Skeletal muscle tissue (tissue), 4 donors: ENCODE data around the gene FZR1. TPM values are rescaled to one million over a fixed set of nuclear protein-coding genes. Genes with fewer than 3 reads are reported as not detected.
"Not testable (repeated sequence)": the region's sequence is repeated elsewhere in the genome, so short reads cannot be mapped to it uniquely, and the experiment has no call there.

Experiments
- H3K27ac ChIP-seq: one replicate; pipeline ENCODE4 v1.7.0; 2013; ENCODE audit warnings: mild to moderate bottlenecking, low read depth, low read length, inconsistent platforms
- H3K27me3 ChIP-seq, 3 donors: one replicate each; pipeline ENCODE4 v1.7.0; 2013; ENCODE audit warnings: low read length in 3 of 3; ENCODE audit not compliant: control insufficient read depth in 3 of 3, insufficient read depth in 3 of 3
- H3K36me3 ChIP-seq, 3 donors: one replicate each; pipeline ENCODE4 v1.7.0; 2013; ENCODE audit warnings: low read length in 3 of 3; ENCODE audit not compliant: control insufficient read depth in 3 of 3, insufficient read depth in 3 of 3
- H3K4me1 ChIP-seq, 3 donors: one replicate each; pipeline ENCODE4 v1.7.0; 2013; ENCODE audit warnings: low read length in 3 of 3, mild to moderate bottlenecking in 3 of 3; ENCODE audit not compliant: control insufficient read depth in 3 of 3, insufficient read depth in 3 of 3
- H3K4me3 ChIP-seq, 3 donors: one replicate each; pipeline ENCODE4 v1.7.0; 2013; ENCODE audit warnings: low read length in 3 of 3
- H3K9ac ChIP-seq, 3 donors: one replicate each; pipeline ENCODE4 v1.7.0; 2013; ENCODE audit warnings: low read length in 3 of 3, mild to moderate bottlenecking in 3 of 3, moderate library complexity in 2 of 3, low read depth in 1 of 3
- H3K9me3 ChIP-seq, 3 donors: one replicate each; pipeline ENCODE4 v1.7.0; 2013; ENCODE audit warnings: low read length in 3 of 3; ENCODE audit not compliant: control insufficient read depth in 3 of 3
- total RNA-seq: library from RNA; depleted of rRNA; stranded (reverse); fragments of >200 nt; gene quantifications from one replicate; pipeline ENCODE4 v1.2.3, GENCODE V29; 2014
- donor health status: Osteomylitis.

The FZR1 gene
- total RNA-seq, 1 donor from 2014 or later: 14.6 TPM

DNA sequence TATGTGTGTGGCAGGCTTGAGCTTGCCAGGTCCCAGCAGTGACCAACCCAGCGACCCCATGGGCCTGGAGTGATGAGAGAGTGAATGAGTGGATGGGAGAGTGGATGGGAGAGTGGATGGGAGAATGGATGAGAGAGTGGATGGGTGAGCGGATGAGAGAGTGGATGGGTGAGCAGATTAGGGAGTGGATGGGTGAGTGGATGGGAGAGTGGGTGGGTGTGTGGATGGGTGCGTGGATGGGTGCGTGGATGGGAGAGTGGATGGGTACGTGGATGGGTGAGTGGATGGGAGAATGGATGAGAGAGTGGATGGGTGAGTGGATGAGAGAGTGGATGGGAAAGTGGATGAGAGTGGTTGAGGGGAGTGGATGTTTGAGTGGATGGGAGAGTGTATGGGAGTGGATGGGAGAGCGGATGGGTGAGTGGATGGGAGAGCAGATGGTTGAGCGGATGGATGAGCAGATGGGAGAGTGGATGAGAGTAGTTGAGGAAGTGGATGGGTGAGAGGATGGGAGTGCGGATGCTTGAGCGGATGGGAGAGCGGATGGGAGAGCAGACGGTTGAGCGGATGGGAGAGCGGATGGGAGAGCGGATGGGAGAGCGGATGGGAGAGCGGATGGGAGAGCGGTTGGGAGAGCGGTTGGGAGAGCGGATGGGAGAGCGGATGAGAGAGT is 22.6 kb downstream of the FZR1 start:
- H3K36me3 ChIP-seq: peaks cover 53 to 58% (median 56%) of the 10 kb centered on the region in 3 donors

DNA sequence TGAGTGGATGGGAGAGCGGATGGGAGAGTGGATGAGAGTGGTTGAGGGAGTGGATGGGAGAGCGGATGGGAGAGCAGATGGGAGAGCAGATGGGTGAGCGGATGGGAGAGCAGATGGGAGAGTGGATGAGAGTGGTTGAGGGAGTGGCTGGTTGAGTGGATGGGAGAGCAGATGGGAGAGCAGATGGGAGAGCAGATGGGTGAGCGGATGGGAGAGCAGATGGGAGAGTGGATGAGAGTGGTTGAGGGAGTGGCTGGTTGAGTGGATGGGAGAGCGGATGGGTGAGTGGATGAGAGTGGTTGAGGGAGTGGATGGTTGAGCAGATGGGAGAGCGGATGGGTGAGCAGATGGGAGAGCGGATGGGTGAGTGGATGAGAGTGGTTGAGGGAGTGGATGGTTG is 23.2 kb downstream of the FZR1 start:
- H3K9ac ChIP-seq, H3K4me1 ChIP-seq, H3K9me3 ChIP-seq, H3K27me3 ChIP-seq, H3K4me3 ChIP-seq, H3K27ac ChIP-seq: not testable (repeated sequence)
- peaks cover 54 to 56% (median 56%) of the 10 kb centered on the region in 3 donors for H3K36me3 ChIP-seq

More for the DNA sequence above, 22.6 kb downstream of the FZR1 start:
- H3K9ac ChIP-seq: no peak overlapping the region
- H3K4me1 ChIP-seq: no peaks in the 10 kb centered on the region
- H3K4me3 ChIP-seq: no peak overlapping the region
- no peaks in the 10 kb centered on the region for H3K27me3 ChIP-seq
- H3K9me3 ChIP-seq: no peaks in the 10 kb centered on the region
- H3K27ac ChIP-seq: no peak overlapping the region

DNA sequence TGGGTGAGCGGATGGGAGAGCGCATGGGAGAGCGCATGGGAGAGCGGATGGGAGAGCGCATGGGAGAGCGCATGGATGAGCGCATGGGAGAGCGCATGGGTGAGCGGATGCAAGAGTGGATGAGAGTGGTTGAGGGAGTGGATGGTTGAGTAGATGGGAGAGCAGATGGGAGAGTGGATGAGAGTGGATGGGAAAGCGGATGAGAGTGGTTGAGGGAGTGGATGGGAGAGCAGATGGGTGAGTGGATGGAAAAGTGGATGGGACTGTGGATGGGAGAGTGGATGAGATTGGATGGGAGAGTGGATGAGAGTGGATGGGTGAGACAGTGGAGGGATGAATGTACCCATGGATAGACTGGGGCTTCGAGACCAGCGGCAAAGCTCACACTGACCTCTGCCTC is 24.3 kb downstream of the FZR1 start:
- Histone ChIP-seq H3K4me3 (no peak overlapping the region), H3K9me3 (no peaks in the 10 kb centered on the region), H3K27ac (no peak overlapping the region), H3K36me3 (peaks cover 55 to 58% (median 56%) of the 10 kb centered on the region in 3 donors), H3K27me3 (no peaks in the 10 kb centered on the region), H3K4me1 (no peaks in the 10 kb centered on the region), H3K9ac (no peak overlapping the region)

DNA sequence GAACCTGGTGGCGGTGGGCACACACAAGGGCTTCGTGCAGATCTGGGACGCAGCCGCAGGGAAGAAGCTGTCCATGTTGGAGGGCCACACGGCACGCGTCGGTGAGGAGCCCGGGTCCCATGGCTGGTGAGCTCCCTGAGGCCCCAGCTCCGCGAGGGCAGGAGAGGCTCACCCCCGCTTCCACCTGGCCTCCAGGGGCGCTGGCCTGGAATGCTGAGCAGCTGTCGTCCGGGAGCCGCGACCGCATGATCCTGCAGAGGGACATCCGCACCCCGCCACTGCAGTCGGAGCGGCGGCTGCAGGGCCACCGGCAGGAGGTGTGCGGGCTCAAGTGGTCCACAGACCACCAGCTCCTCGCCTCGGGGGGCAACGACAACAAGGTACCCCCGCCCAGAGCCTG is 25.6 kb downstream of the FZR1 start:
- Histone ChIP-seq H3K36me3 (peaks cover 55 to 61% (median 55%) of the 10 kb centered on the region in 3 donors), H3K27me3 (no peaks in the 10 kb centered on the region), H3K4me1 (no peaks in the 10 kb centered on the region), H3K27ac (no peak overlapping the region), H3K9ac (no peak overlapping the region), H3K9me3 (no peaks in the 10 kb centered on the region), H3K4me3 (no peak overlapping the region)

DNA sequence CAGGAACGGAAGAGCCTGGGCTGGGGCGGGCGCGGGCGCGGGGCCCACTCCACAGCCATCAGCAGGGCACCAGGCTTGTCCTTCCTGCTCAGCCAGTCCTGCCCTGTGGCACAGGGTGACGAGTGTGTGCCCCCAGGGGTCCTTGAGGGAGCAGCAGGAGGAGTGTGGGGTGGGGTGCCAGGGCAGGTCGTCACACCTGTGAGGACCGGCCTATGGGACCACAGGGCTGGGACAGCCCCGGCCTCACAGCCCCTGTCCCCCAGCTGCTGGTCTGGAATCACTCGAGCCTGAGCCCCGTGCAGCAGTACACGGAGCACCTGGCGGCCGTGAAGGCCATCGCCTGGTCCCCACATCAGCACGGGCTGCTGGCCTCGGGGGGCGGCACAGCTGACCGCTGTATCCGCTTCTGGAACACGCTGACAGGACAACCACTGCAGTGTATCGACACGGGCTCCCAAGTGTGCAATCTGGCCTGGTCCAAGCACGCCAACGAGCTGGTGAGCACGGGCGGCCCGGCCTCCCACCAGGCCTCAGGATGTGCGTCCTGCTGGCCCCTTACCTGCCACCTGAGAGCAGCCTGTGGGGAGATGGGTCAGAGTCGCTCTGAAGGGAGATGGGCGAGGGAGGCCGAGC is 26.2 kb downstream of the FZR1 start:
- Histone ChIP-seq H3K9ac (no peak overlapping the region), H3K4me3 (no peak overlapping the region), H3K36me3 (peaks cover 50 to 56% (median 50%) of the 10 kb centered on the region in 3 donors), H3K27ac (no peak overlapping the region), H3K27me3 (no peaks in the 10 kb centered on the region), H3K9me3 (no peaks in the 10 kb centered on the region), H3K4me1 (no peaks in the 10 kb centered on the region)

DNA sequence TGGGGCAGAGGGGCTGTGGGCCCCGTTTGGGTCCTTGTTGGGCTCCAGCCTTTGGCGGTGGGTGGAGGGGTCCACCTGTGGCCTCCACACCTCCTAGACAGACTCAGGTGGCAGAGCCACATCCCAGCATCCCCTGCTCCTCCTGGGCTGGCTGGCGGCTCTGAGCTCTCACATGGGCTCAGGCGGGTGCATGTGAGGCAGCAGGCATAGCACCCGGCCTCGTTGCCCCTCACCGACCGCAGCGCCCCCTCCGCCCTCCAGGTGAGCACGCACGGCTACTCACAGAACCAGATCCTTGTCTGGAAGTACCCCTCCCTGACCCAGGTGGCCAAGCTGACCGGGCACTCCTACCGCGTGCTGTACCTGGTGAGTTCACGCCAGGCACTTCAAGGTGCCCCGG is 26.9 kb downstream of the FZR1 start:
- H3K4me3 ChIP-seq: no peak overlapping the region
- no peaks in the 10 kb centered on the region for H3K9me3 ChIP-seq
- H3K9ac ChIP-seq: no peak overlapping the region
- peaks cover 44 to 50% (median 45%) of the 10 kb centered on the region in 3 donors for H3K36me3 ChIP-seq
- H3K27me3 ChIP-seq: no peaks in the 10 kb centered on the region
- H3K4me1 ChIP-seq: no peaks in the 10 kb centered on the region
- H3K27ac ChIP-seq: no peak overlapping the region

DNA sequence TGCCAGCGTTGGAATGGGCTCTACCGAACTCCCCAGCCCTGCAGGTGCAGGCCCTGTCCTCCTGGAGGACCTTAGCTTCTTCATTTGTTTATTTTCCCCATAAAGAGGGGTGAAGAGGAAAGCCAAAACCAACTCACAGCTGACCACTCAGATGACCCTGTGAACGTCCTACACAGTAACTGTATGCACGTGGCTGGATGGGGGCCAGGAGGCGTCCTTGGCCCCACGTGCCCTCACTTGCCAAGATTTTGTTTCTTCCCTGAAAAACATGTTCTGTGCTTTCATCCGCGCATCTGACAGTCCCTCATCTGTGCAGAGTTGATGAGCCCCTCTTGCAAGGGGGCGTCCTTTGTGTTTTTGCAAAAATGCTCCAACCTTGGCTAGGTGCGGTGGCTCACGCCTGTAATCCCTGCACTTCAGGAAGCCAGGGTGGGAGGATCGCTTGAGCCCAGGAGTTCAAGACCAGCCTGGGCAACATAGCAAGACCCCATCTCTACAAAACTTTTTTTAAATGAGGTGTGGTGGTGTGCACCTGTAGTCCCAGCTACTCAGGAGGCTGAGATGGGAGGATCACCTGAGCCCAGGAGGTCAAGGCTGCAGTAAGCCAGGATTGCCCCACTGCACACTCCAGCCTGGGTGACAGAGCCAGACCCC is 27.6 kb downstream of the FZR1 start:
- Histone ChIP-seq H3K27ac (no peak overlapping the region), H3K4me3 (no peak overlapping the region), H3K27me3 (no peaks in the 10 kb centered on the region), H3K4me1 (no peaks in the 10 kb centered on the region), H3K9ac (no peak overlapping the region), H3K9me3 (no peaks in the 10 kb centered on the region), H3K36me3 (peaks cover 40 to 50% (median 45%) of the 10 kb centered on the region in 3 donors)

DNA sequence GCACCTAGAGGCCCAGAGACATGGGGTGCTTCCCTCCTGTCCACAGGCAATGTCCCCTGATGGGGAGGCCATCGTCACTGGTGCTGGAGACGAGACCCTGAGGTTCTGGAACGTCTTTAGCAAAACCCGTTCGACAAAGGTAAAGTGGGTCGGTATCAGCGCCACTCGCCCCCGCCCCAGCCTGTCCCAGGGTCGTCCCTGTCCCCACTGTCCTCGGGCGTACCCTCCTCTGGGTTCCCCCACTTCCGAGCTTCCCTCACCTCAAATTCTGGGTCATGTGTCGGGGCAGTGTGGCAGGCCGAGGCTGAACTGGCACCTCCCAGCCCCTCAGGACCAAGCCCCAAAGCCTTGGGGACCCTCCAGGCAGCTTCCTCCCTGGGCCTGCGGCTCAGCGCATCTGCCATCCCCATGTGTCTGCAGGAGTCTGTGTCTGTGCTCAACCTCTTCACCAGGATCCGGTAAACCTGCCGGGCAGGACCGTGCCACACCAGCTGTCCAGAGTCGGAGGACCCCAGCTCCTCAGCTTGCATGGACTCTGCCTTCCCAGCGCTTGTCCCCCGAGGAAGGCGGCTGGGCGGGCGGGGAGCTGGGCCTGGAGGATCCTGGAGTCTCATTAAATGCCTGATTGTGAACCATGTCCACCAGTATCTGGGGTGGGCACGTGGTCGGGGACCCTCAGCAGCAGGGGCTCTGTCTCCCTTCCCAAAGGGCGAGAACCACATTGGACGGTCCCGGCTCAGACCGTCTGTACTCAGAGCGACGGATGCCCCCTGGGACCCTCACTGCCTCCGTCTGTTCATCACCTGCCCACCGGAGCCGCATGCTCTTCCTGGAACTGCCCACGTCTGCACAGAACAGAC is 28.5 kb downstream of the FZR1 start:
- H3K4me3 ChIP-seq: no peak overlapping the region
- H3K36me3 ChIP-seq: peaks cover 40 to 50% (median 43%) of the 10 kb centered on the region in 3 donors
- H3K27ac ChIP-seq: no peak overlapping the region
- no peaks in the 10 kb centered on the region for H3K4me1 ChIP-seq
- no peaks in the 10 kb centered on the region for H3K9me3 ChIP-seq
- no peaks in the 10 kb centered on the region for H3K27me3 ChIP-seq
- no peak overlapping the region for H3K9ac ChIP-seq

DNA sequence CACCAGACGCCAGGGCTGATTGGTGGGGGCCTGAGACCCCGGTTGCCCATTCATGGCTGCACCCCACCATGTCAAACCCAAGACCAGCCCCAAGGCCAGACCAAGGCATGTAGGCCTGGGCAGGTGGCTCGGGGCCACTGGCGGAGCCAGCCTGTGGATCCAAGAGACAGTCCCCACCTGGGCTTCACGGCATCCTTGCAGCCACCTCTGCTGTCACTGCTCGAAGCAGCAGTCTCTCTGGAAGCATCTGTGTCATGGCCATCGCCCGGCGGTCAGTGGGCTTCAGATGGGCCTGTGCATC is 29.1 kb downstream of the FZR1 start:
- H3K27me3 ChIP-seq: no peaks in the 10 kb centered on the region
- H3K27ac ChIP-seq: no peak overlapping the region
- no peaks in the 10 kb centered on the region for H3K9me3 ChIP-seq
- H3K4me1 ChIP-seq: no peaks in the 10 kb centered on the region
- H3K36me3 ChIP-seq: peaks cover 40 to 50% (median 43%) of the 10 kb centered on the region in 3 donors
- no peak overlapping the region for H3K4me3 ChIP-seq
- no peak overlapping the region for H3K9ac ChIP-seq
